Endothelial cell of umbilical vein (primary cell): ENCODE results near the gene PHOSPHO1.

Source experiments
- CTCF ChIP-seq, 2 donors: IDR thresholded peaks; 1 replicate in 1 of 2; 2 replicates in 1 of 2; pipeline ENCODE4 v1.5.1; 2011; ENCODE audit warnings: low read length in 2 of 2, mild to moderate bottlenecking in 2 of 2, moderate library complexity in 2 of 2, control low read depth in 1 of 2, inconsistent platforms in 1 of 2, low read depth in 1 of 2; ENCODE audit not compliant: insufficient read depth in 1 of 2; ENCODE audit errors: extremely low read depth in 1 of 2
- EZH2 ChIP-seq: IDR thresholded peaks from 2 replicates; pipeline ENCODE4 v1.6.1; 2012; ENCODE audit warnings: borderline replicate concordance, low read depth, mild to moderate bottlenecking, moderate library complexity, low read length, inconsistent platforms; ENCODE audit not compliant: severe bottlenecking
- GATA2 ChIP-seq: IDR thresholded peaks from 2 replicates; pipeline ENCODE4 v1.7.0; 2011; ENCODE audit warnings: low read depth, mild to moderate bottlenecking, moderate library complexity, mixed read lengths, low read length; ENCODE audit not compliant: insufficient read length, insufficient read depth
- JUN ChIP-seq: IDR thresholded peaks from 2 replicates; pipeline ENCODE4 v1.6.1; 2011; ENCODE audit warnings: borderline replicate concordance, low read depth; ENCODE audit not compliant: insufficient read length, insufficient read depth
- MAX ChIP-seq: IDR thresholded peaks from 2 replicates; pipeline ENCODE4 v1.6.1; 2011; ENCODE audit not compliant: insufficient read depth, insufficient read length
- MYC ChIP-seq: IDR thresholded peaks from one replicate; pipeline ENCODE4 v1.6.1; 2011; ENCODE audit warnings: mild to moderate bottlenecking, low read depth, low read length
- POLR2A ChIP-seq: IDR thresholded peaks from 2 replicates; pipeline ENCODE4 v1.6.1; 2012; ENCODE audit warnings: low read depth, mild to moderate bottlenecking, control low read depth, low read length
- POLR2AphosphoS5 ChIP-seq: IDR thresholded peaks from 2 replicates; pipeline ENCODE4 v1.6.1; 2012; ENCODE audit warnings: low read depth, mild to moderate bottlenecking, control low read depth, low read length, moderate library complexity; ENCODE audit not compliant: insufficient read depth

GRCh38 chr17:49180303-49180702 lies 50.3 kb downstream of the PHOSPHO1 start:
- peak; percentile 90 to 96 for TF ChIP-seq CTCF (IDR thresholded peaks at IDR 0.05; ENCODE audit: extremely low read depth in 1 of 2, insufficient read depth in 1 of 2, low read depth in 1 of 2, low read length in 2 of 2)
- no peak for TF ChIP-seq POLR2A
- TF ChIP-seq MAX = no peak
- TF ChIP-seq POLR2AphosphoS5 = no peak
- TF ChIP-seq EZH2 = no peak
- TF ChIP-seq JUN = no peak
- no peak for TF ChIP-seq GATA2
- no peak for TF ChIP-seq MYC
